Measurements from ENCODE around the gene UBL5.

The UBL5 gene

DNA sequence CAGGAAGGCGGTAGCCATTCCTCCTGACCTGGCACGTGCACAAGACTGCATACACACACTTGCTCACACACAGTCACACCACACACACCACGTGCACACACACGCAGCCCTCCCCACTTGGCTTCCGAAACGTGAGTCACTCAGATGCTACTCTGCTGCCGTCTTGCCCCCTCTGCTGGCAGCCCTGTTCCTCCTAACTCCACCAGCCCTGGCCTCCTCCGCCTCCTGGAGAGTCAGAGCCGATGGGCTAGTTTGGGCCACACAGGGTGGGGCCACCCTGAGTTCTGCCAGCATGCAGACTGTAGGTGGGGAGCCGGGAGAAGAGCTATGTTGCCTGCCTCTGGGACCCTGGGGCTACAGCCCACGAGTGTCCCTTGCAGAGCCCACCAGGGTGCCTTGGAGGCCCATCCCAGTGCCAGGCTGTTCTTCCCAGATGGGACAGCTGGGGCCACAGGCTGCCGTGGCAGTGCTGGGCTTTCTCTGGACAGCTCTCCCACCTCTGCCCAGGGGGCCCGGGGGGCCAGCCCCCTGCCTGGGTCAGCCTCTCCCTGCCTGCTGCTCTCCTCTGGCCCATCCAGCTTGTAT lies 19.5 kb downstream of the UBL5 start:
- no peak overlapping the region for H3K4me3 ChIP-seq (ENCODE audit: low read depth, low read length)
- DNase-seq (ENCODE audit: low read depth), result no peak
- TF ChIP-seq, protein P1, sequence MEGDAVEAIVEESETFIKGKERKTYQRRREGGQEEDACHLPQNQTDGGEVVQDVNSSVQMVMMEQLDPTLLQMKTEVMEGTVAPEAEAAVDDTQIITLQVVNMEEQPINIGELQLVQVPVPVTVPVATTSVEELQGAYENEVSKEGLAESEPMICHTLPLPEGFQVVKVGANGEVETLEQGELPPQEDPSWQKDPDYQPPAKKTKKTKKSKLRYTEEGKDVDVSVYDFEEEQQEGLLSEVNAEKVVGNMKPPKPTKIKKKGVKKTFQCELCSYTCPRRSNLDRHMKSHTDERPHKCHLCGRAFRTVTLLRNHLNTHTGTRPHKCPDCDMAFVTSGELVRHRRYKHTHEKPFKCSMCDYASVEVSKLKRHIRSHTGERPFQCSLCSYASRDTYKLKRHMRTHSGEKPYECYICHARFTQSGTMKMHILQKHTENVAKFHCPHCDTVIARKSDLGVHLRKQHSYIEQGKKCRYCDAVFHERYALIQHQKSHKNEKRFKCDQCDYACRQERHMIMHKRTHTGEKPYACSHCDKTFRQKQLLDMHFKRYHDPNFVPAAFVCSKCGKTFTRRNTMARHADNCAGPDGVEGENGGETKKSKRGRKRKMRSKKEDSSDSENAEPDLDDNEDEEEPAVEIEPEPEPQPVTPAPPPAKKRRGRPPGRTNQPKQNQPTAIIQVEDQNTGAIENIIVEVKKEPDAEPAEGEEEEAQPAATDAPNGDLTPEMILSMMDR (IDR thresholded peaks at IDR 0.05; ENCODE audit: low read depth, low read length, missing control alignments), result peak; percentile 34

DNA sequence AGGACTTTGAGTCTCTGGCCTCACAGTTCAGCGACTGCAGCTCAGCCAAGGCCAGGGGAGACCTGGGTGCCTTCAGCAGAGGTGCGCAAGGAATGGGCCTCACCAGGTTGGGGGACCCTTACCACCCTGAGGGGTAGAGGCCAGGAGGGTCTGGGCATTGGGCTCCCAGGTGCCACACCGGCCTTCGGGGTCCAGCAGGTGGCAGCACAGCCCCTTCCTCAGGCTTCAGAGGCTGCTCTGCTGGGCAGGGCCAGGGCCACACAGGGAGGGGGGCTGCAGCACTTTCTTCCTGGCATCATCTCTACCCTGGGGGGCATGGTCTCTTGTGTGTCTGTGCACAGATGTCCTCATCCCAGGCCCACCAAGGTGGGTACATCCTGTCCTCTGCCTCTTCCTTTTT lies 20.3 kb downstream of the UBL5 start:
- TF ChIP-seq, protein P1 (IDR thresholded peaks at IDR 0.05; ENCODE audit: low read depth, low read length, missing control alignments), result peak; percentile 37
- no peak for DNase-seq (ENCODE audit: low read depth)
- H3K4me3 ChIP-seq (ENCODE audit: low read depth, low read length), result no peak overlapping the region

DNA sequence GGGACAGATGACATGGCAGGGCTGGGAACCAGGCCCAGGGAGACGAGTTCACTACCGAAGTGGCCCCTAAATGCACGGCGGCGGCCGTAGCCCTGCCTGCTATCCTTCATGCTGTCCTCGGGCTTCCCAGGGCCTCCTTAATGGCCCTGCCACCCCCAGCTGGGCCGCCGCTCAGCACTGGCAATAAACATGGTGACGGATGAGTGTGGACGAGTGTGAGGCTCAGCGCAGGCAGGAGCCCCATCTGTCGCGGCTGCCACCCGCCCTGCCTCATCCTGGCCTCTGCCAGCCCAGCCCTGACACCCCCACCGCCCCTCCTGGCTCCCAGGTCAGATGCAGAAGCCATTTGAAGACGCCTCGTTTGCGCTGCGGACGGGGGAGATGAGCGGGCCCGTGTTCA lies 21.0 kb downstream of the UBL5 start:
- TF ChIP-seq, protein P1 (IDR thresholded peaks at IDR 0.05; ENCODE audit: low read depth, low read length, missing control alignments), result no peak
- DNase-seq (ENCODE audit: low read depth), result no peak

DNA sequence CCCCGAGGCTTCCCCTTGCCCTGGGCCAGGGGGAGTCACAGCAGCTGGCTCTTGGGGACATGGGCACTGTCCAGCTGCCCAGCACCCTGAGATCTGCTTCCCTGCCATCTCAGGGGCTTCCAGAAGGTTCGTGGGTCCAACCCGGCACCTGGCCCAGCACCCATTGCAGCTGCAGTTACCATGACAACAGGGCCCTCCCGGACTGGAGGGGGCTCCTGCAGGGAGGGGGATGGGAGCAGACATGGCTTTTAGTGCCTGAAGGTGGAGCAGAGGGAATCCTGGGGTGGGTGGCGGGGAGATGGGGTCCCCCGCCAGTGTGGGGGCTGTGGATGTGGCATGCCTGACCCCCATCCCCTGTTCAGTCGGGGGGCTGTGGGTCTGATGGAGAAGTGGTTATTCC lies 22.1 kb downstream of the UBL5 start:
- TF ChIP-seq, protein P1 (IDR thresholded peaks at IDR 0.05; ENCODE audit: low read depth, low read length, missing control alignments), result no peak
- H3K4me3 ChIP-seq (ENCODE audit: low read depth, low read length), result no peak overlapping the region
- no peak for DNase-seq (ENCODE audit: low read depth)

More for the DNA sequence above, 21.0 kb downstream of the UBL5 start:
- H3K4me3 ChIP-seq (ENCODE audit: low read depth, low read length), result no peak overlapping the region

DNA sequence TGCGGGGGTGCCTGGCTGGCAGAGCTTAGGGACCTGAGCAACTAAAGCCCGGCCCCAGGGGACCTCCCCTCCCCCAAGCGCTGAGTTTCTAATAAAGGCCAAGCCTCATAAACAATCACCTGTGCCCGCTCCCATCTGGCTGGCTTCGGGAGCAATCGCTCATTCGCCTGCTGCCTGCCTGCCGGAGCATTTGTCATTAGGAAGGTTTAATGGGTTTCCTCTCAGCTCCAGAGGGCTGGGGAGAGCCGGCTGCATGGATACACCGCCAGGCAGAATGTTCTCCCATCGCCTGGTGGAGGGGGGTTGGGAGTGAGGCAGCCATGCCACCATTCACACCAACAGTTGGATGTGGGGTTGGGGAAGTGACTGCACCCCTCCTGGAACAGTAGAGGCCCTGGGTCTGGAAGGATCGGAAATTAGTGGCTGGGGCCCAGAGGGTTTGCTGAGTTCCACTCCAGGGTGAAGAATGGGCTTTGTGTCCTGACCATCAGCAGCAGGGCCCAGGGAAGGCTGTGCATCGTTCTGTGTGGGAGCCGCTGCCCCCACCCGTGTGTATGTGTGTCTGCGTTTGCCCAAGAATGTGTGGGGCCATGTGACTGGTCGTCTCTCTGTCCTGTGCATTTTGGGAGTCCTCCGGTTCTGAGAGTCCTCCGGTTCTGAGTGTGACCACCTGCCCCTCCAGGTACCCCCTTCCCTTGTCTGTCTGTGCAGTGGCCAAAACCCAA lies 22.7 kb downstream of the UBL5 start:
- TF ChIP-seq, protein P1 (IDR thresholded peaks at IDR 0.05; ENCODE audit: low read depth, low read length, missing control alignments), result no peak
- H3K4me3 ChIP-seq (ENCODE audit: low read depth, low read length), result no peak overlapping the region
- DNase-seq (ENCODE audit: low read depth), result no peak

DNA sequence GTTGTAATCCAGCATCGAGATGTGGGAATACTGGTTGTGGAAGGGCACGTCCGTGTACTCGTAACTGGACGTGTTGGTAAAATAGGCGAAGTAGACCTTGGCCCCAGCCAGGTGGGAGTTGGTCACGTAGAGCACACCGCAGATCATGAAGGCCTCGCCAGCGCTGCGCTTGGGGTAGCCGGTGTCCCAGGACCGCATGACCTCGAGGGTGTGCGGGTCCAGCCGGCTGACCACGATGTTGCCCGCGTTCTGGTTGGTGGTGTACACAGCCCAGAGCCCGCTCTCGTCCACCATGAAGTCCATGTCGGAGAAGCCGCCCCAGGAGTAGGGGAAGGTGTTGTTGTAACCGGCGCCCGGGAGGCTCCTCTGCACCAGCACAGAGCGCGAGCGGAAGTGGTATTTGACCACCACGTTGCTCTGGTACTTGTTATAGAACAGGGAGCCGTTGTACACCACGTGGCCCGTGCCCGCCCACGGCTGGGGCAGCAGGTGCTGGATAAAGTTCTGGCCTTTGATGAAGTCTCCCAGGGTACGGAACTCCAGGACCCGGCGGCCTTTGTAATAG lies 26.6 kb downstream of the UBL5 start:
- TF ChIP-seq, protein P1 (IDR thresholded peaks at IDR 0.05; ENCODE audit: low read depth, low read length, missing control alignments), result no peak
- DNase-seq (ENCODE audit: low read depth), result no peak
- no peak overlapping the region for H3K4me3 ChIP-seq (ENCODE audit: low read depth, low read length)

All from GM12864 (cell line).